Measurements from ENCODE around the gene LPCAT4.

LPCAT4 gene

DNA sequence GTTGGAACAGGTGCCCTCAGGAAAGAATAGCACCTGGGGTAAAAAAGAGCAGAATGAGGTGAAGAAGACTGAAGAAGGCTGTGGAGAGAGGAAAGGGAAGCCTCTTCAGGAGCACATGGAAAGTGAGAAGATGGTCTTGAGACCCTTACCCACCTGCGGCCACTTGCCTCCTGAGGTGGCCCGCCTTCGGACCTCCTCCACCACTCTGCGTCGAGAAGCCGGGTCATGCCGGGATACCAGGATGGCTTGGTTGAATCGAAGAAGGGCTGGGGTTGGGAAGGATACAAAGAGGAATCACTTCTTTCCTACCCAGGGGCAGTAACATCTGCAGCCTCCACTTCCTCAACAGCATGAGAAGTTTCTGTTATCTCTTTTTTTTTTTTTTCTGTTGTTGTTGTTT is 3.0 kb downstream of the LPCAT4 start:
- H2AFZ ChIP-seq, result no peak overlapping the region

DNA sequence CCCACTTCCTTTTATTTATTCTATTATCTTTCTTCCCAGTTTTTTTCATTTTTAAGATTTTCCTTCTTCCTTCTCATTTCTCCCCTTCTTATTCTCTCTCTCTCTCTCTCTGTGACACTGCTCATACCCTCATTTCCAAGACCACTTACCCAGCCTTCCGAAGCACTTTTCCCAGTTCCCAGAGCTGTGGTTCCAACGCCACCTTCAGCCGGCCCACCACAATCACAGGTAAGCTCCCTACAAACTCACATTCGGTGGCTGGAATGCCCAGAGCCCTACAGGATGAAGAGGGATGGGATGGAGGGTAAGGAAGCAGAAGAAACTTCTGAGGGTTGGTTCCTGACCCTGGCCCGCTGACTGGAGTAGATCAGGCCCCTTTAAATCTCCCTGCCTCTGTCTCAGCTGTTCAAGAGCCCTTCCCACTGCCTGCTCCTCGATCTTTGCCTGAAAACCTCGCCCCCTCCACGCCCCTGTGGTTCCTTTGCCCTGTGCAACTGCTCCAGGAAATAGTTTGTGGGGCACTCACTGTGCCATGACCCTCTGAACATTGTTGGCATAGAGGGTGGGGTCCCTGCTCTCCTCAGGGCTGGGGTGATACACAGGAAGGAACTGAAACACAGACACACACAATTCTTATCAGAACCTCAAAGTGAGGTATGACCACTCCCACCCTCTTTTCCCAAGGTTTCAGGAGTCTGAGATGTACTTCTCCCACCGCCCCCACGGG is 4.8 kb downstream of the LPCAT4 start:
- Histone ChIP-seq H3K9me3 (ENCODE audit: control insufficient read depth, low read length) (no peaks in the 10 kb centered on the region), H3K4me1 (no peaks in the 10 kb centered on the region), H3K4me3 (ENCODE audit: low read depth, low read length) (no peak overlapping the region), H3K9ac (no peak overlapping the region), H2AFZ (no peak overlapping the region), H3K27me3 (ENCODE audit: control insufficient read depth, insufficient read depth, low read length) (no peaks in the 10 kb centered on the region), H3K36me3 (ENCODE audit: control insufficient read depth, insufficient read depth, low read length) (no peaks in the 10 kb centered on the region), H3K4me2 (ENCODE audit: low read length) (no peak overlapping the region), H3K27ac (no peak overlapping the region), H3K79me2 (no peaks in the 10 kb centered on the region)
- TF ChIP-seq, protein P1, sequence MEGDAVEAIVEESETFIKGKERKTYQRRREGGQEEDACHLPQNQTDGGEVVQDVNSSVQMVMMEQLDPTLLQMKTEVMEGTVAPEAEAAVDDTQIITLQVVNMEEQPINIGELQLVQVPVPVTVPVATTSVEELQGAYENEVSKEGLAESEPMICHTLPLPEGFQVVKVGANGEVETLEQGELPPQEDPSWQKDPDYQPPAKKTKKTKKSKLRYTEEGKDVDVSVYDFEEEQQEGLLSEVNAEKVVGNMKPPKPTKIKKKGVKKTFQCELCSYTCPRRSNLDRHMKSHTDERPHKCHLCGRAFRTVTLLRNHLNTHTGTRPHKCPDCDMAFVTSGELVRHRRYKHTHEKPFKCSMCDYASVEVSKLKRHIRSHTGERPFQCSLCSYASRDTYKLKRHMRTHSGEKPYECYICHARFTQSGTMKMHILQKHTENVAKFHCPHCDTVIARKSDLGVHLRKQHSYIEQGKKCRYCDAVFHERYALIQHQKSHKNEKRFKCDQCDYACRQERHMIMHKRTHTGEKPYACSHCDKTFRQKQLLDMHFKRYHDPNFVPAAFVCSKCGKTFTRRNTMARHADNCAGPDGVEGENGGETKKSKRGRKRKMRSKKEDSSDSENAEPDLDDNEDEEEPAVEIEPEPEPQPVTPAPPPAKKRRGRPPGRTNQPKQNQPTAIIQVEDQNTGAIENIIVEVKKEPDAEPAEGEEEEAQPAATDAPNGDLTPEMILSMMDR (IDR thresholded peaks at IDR 0.05), result no peak

More for the DNA sequence above, 3.0 kb downstream of the LPCAT4 start:
- Histone ChIP-seq H3K4me3 (ENCODE audit: low read depth, low read length) (no peak overlapping the region), H3K27me3 (ENCODE audit: control insufficient read depth, insufficient read depth, low read length) (no peaks in the 10 kb centered on the region), H3K4me2 (ENCODE audit: low read length) (no peak overlapping the region), H3K79me2 (no peaks in the 10 kb centered on the region), H3K9ac (no peak overlapping the region), H3K27ac (no peak overlapping the region), H3K4me1 (no peaks in the 10 kb centered on the region), H3K36me3 (ENCODE audit: control insufficient read depth, insufficient read depth, low read length) (no peaks in the 10 kb centered on the region), H3K9me3 (ENCODE audit: control insufficient read depth, low read length) (no peaks in the 10 kb centered on the region)
- TF ChIP-seq, protein P1 (IDR thresholded peaks at IDR 0.05), result no peak

DNA sequence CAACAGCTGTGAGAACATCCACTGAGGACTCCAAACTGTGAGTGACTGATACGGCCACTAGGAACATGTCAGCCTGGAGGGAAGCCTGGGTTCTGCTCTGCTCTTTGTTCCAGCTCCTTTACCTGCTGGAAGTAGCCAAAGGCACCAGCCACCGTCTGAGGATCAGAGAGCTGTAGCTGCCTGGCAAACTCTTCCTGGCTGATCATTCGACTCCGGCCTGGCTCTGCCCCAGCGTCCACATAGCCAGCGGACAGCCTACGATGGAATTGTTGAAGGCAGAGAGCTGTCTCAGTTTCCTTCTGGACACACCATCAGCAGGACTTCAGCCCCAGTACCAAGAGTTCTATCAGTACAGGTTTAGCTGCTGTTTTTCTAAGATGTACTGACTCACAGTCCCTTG is 5.7 kb downstream of the LPCAT4 start:
- Histone ChIP-seq H3K36me3 (ENCODE audit: control insufficient read depth, insufficient read depth, low read length) (no peaks in the 10 kb centered on the region), H3K27ac (no peak overlapping the region), H3K4me1 (no peaks in the 10 kb centered on the region), H3K9ac (no peak overlapping the region), H3K79me2 (no peaks in the 10 kb centered on the region), H3K4me3 (ENCODE audit: low read depth, low read length) (no peak overlapping the region), H3K27me3 (ENCODE audit: control insufficient read depth, insufficient read depth, low read length) (no peaks in the 10 kb centered on the region), H3K9me3 (ENCODE audit: control insufficient read depth, low read length) (no peaks in the 10 kb centered on the region), H3K4me2 (ENCODE audit: low read length) (no peak overlapping the region), H2AFZ (no peak overlapping the region)
- TF ChIP-seq, protein P1 (IDR thresholded peaks at IDR 0.05), result no peak

DNA sequence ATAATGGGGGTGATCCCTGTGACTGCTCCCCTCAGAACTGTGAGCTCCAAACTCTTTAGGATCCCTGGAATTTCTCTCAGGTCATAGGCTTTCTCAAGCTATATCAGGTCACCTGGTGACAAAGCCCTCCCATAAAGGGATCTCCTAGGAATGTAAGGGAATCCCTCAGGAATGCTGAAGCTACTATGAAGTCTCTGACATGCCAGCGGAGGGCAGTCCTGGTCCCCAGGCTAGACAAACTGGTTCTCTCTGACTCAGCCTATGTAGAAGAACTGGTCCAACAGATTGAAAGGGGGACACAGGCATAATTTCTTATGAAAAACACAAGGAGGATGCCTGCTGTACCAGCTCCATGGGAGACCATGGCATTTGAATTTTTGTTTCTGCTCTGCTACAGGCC is 6.7 kb downstream of the LPCAT4 start:
- Histone ChIP-seq H3K4me2 (ENCODE audit: low read length) (no peak overlapping the region), H3K27ac (no peak overlapping the region), H3K4me3 (ENCODE audit: low read depth, low read length) (no peak overlapping the region), H3K4me1 (no peaks in the 10 kb centered on the region), H2AFZ (no peak overlapping the region), H3K27me3 (ENCODE audit: control insufficient read depth, insufficient read depth, low read length) (no peaks in the 10 kb centered on the region), H3K79me2 (no peaks in the 10 kb centered on the region), H3K36me3 (ENCODE audit: control insufficient read depth, insufficient read depth, low read length) (no peaks in the 10 kb centered on the region), H3K9me3 (ENCODE audit: control insufficient read depth, low read length) (no peaks in the 10 kb centered on the region), H3K9ac (no peak overlapping the region)
- TF ChIP-seq, protein P1 (IDR thresholded peaks at IDR 0.05), result no peak

DNA sequence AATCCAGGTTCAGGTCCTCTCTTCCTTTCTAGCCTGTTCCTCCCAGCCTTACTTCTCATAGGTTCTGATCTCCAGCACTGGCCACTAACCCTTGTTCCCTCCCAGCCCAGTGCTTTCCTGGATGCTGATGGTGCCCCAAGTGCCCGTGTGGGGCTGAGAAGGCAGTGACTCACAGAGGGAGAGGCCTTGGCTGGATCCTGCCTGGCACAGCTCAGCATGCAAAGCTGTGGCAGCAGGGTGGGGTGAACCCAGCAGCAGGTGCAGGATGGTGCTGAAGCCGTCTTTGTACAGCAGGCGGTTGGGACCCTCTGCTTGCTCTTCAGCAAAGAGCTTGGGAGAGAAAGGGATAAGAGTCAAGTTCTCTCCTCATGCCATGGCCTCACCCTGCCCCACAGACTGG is 7.6 kb downstream of the LPCAT4 start:
- TF ChIP-seq, protein P1 (IDR thresholded peaks at IDR 0.05), result no peak
- H3K27me3 ChIP-seq (ENCODE audit: control insufficient read depth, insufficient read depth, low read length), result no peaks in the 10 kb centered on the region
- H3K27ac ChIP-seq, result no peak overlapping the region
- H3K4me3 ChIP-seq (ENCODE audit: low read depth, low read length), result no peak overlapping the region
- H2AFZ ChIP-seq, result no peak overlapping the region
- H3K36me3 ChIP-seq (ENCODE audit: control insufficient read depth, insufficient read depth, low read length), result no peaks in the 10 kb centered on the region
- H3K4me2 ChIP-seq (ENCODE audit: low read length), result no peak overlapping the region
- no peaks in the 10 kb centered on the region for H3K79me2 ChIP-seq
- H3K4me1 ChIP-seq, result no peaks in the 10 kb centered on the region
- no peak overlapping the region for H3K9ac ChIP-seq
- no peaks in the 10 kb centered on the region for H3K9me3 ChIP-seq (ENCODE audit: control insufficient read depth, low read length)

All from parathyroid adenoma (tissue), 2 donors.